ENCODE measurements around the gene OR52I1.

GRCh38 chr11:4560467-4560866 is 33.4 kb upstream of the OR52I1 start:
- no peak for TF ChIP-seq ELF4 (IDR thresholded peaks at IDR 0.05)
- TF ChIP-seq LEF1 (IDR thresholded peaks at IDR 0.05; ENCODE audit: borderline replicate concordance) = no peak
